NB4 (cell line): Measurements from ENCODE around the gene SGIP1.

Source experiments
- CTCF ChIP-seq: IDR thresholded peaks from one replicate; pipeline ENCODE4 v1.5.1; 2012; ENCODE audit warnings: low read depth, low read length
- MYC ChIP-seq: IDR thresholded peaks from 2 replicates; pipeline ENCODE4 v1.6.1; 2011; ENCODE audit warnings: low read depth, low read length
- POLR2A ChIP-seq: IDR thresholded peaks from 2 replicates; pipeline ENCODE4 v1.6.1; 2011; ENCODE audit warnings: mild to moderate bottlenecking; ENCODE audit not compliant: insufficient read length; ENCODE audit errors: extremely low read depth
- TF ChIP-seq, protein P1 (sequence below): IDR thresholded peaks from 2 replicates; pipeline ENCODE4 v1.6.1; 2011; ENCODE audit warnings: low read depth, low read length

- TF ChIP-seq POLR2A (no peak), CTCF (no peak), MYC (no peak)
- TF ChIP-seq, protein P1, sequence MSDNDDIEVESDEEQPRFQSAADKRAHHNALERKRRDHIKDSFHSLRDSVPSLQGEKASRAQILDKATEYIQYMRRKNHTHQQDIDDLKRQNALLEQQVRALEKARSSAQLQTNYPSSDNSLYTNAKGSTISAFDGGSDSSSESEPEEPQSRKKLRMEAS = no peak
These were observed 9.1 kb downstream of the SGIP1 start for GRCh38 chr1:66542811-66543767.
